Heart left ventricle (tissue), 16 donors: Measurements from ENCODE around the gene PLEKHD1. TPM values are rescaled to one million over a fixed set of nuclear protein-coding genes. Genes with fewer than 3 reads are reported as not detected.

Experiments
- ATAC-seq, 4 donors: fragments of 200-7000 bp; cut with Tn5 transposase; one replicate each; pipeline ENCODE4 v1.9.1; 2020 to 2022; ENCODE audit warnings: moderate library complexity in 4 of 4, mild to moderate bottlenecking in 3 of 4, moderate number of reproducible peaks in 1 of 4
- DNase-seq, 5 donors: peaks; one replicate each; pipeline ENCODE4 v3.0.0-alpha.2; 2020
- H3K27ac ChIP-seq, 12 donors: fragments of 200-600 bp; sonication (generic) in 4 of 12; one replicate each; pipeline versions ENCODE4 v1.5.0 to v1.8.0; 2016 to 2022; ENCODE audit warnings: mild to moderate bottlenecking in 2 of 12
- H3K27me3 ChIP-seq, 9 donors: fragments of 200-600 bp; sonication (generic) in 2 of 9; one replicate each; pipeline versions ENCODE4 v1.5.1 to v1.8.0; 2016 to 2022; ENCODE audit warnings: mild to moderate bottlenecking in 3 of 9
- H3K36me3 ChIP-seq, 9 donors: fragments of 200-600 bp; sonication (generic) in 2 of 9; one replicate each; pipeline versions ENCODE4 v1.5.0 to v1.8.0; 2018 to 2022; ENCODE audit warnings: mild to moderate bottlenecking in 2 of 9
- H3K4me1 ChIP-seq, 12 donors: fragments of 200-600 bp; sonication (generic) in 4 of 12; one replicate each; pipeline versions ENCODE4 v1.5.0 to v1.8.0; 2016 to 2022; ENCODE audit warnings: mild to moderate bottlenecking in 3 of 12
- H3K4me3 ChIP-seq, 12 donors: fragments of 200-600 bp; sonication (generic) in 4 of 12; one replicate each; pipeline versions ENCODE4 v1.5.0 to v1.8.0; 2017 to 2022; ENCODE audit warnings: mild to moderate bottlenecking in 9 of 12, moderate library complexity in 4 of 12
- H3K9me3 ChIP-seq, 12 donors: fragments of 200-600 bp; sonication (generic) in 4 of 12; one replicate each; pipeline versions ENCODE4 v1.5.0 to v1.8.0; 2016 to 2022; ENCODE audit warnings: mild to moderate bottlenecking in 1 of 12
- CTCF ChIP-seq, 12 donors: fragments of 200-600 bp; sonication (generic) in 4 of 12; IDR thresholded peaks; one replicate each; pipeline versions ENCODE4 v1.5.0 to v1.8.0; 2018 to 2022; ENCODE audit warnings: antibody characterized with exemption in 12 of 12, mild to moderate bottlenecking in 5 of 12
- POLR2A ChIP-seq, 2 donors: fragments of 450-650 bp; IDR thresholded peaks; one replicate each; pipeline ENCODE4 v1.6.1; 2017; ENCODE audit warnings: antibody characterized with exemption in 2 of 2, mild to moderate bottlenecking in 2 of 2, moderate library complexity in 2 of 2
- WGBS, 4 donors: extraction: QIAGEN DNeasy Blood & Tissue Kit in 2 of 4; methylation state at CpG; one replicate each; pipeline versions ENCODE4 v1.1.5 to v1.1.7; 2013 to 2018; 5-methylcytosine and 5-hydroxymethylcytosine counted together
- intact Hi-C, 10 donors: fragments of 100-400 bp; cut with DNase I; formaldehyde crosslinking; loops; one replicate each; pipeline versions ENCODE4 v1.11.1 to v1.14.2; 2022
- polyA plus RNA-seq, 2 donors: library from polyadenylated mRNA; stranded (reverse); fragments of 200-250 nt; gene quantifications; one replicate each; pipeline ENCODE4 v1.2.3, GENCODE V29; 2013
- total RNA-seq, 9 donors: library from RNA; depleted of rRNA in 2 of 9; stranded (reverse); fragments of >200 nt in 2 of 9; fragmentation: NEBNext Ultra II Directional in 3 of 9; extraction: Animal tissue kit (Norgen Biotek cat#: 25700) in 3 of 9; gene quantifications; one replicate each; pipeline versions ENCODE4 v1.1.0 to v1.2.4, GENCODE V29; 2016 to 2023
- donor health status: ischemic (EF 13 %, LVEDD 7.1; RV severe dilation, severe dysfunction).
- donor health status: healthy with polysubstance abuse.
- donor health status: DM: no; HTN: yes; CAD: no.
- donor health status: DM: no; HTN: no; CAD: no.
- donor health status: ischemic (EF 25% LVEDD 6.9; RV normal size, moderate dysfunction).
- donor health status: ischemic (EF 25% LVEDD 5.7; RV mildly dilated, moderate dysfunction).
- donor health status: healthy.
- donor health status: DM: yes; HTN: yes; CAD: no.
- donor health status: ischemic (EF 35%, LVEDD 5.7; RV mildly dilated, moderate dysfunction).
- donor health status: nonischemic (EF 11% LVEDD 7.7; RV severe dilation, severe dysfunction).
- donor health status: DM: yes; HTN: yes; CAD: no.
- donor health status: PGD.
- donor health status: ischemic (EF 29% LVEDD 5.4; RV normal size, mild dysfunction).
- donor health status: nonischemic (EF 23%, LVEDD 6.1; RV moderate dilation, normal function).

The PLEKHD1 gene
- total and polyA plus RNA-seq, 11 donors: 0.04 to 0.45 (median 0.12) TPM; not detected in 4

GRCh38 chr14:69579476-69579875, 94.9 kb downstream of the PLEKHD1 start:
- Histone ChIP-seq H3K4me1 (peaks cover 1 to 12% (median 4%) of the 10 kb centered on the region in 12 donors), H3K4me3 (no peak overlapping the region), H3K36me3 (no peaks in the 10 kb centered on the region), H3K9me3 (no peaks in the 10 kb centered on the region), H3K27ac (no peak overlapping the region), H3K27me3 (peaks cover 7 to 36% (median 25%) of the 10 kb centered on the region in 9 donors)
- ATAC-seq (no peak), DNase-seq (no peak)
- intact Hi-C loops: loop anchor here in 4 of 10 donors (10.0 kb wide), 2 partner anchors 325 to 335 kb away; no protein-coding TSS in a partner anchor
- WGBS, 4 donors: 85 to 89% (median 88%) methylated on average over 2 of the region's 2 CpGs
- TF ChIP-seq CTCF (IDR thresholded peaks at IDR 0.05) (no peak), POLR2A (IDR thresholded peaks at IDR 0.05) (no peak)

- intact Hi-C loops: loop anchor here in 1 of 10 donors (5.0 kb wide), 1 partner anchor 147 kb away; no protein-coding TSS in a partner anchor
- 43 to 52% (median 47%) methylated on average over 7 of the region's 7 CpGs for WGBS, 4 donors
- TF ChIP-seq POLR2A (IDR thresholded peaks at IDR 0.05): no peak
- TF ChIP-seq CTCF (IDR thresholded peaks at IDR 0.05): peak in 8 of 12 donors; percentile 25 to 38 (median 32)
- ATAC-seq (peak in 3 of 4 donors; percentile 20 to 84 (median 83)), DNase-seq (peak in 2 of 5 donors; percentile 28 to 47)
- Histone ChIP-seq H3K4me1 (peaks cover 0 to 7% (median 0%) of the 10 kb centered on the region in 12 donors), H3K4me3 (no peak overlapping the region), H3K27me3 (peaks cover 5 to 30% (median 19%) of the 10 kb centered on the region in 9 donors), H3K9me3 (no peaks in the 10 kb centered on the region), H3K36me3 (no peaks in the 10 kb centered on the region), H3K27ac (no peak overlapping the region)
These were observed 95.6 kb downstream of the PLEKHD1 start for GRCh38 chr14:69580009-69580577.

Other genes starting within 250 kb of the PLEKHD1 start
- gene GALNT16, start 224.6 kb upstream of the PLEKHD1 start, total RNA-seq: 10 to 100 TPM; 42.5 to 81.6 (median 62.4) TPM
- gene GALNT16, start 224.6 kb upstream of the PLEKHD1 start, polyA plus RNA-seq: 10 to 100 TPM; 17.0 to 48.6 TPM
- 100 to 1,000 TPM in 7 of 9 donors, 10 to 100 TPM in 2; 44.3 to 147 (median 128) TPM for gene ERH, start 86.4 kb upstream of the PLEKHD1 start, total RNA-seq
- 100 to 1,000 TPM; 111 to 143 TPM for gene ERH, start 86.4 kb upstream of the PLEKHD1 start, polyA plus RNA-seq
- gene SLC39A9, start 86.0 kb upstream of the PLEKHD1 start, total RNA-seq: 10 to 100 TPM; 16.9 to 37.5 (median 25.5) TPM
- 10 to 100 TPM in 1 of 2 donors, 1 to 10 TPM in 1; 7.2 to 26.9 TPM for gene SLC39A9, start 86.0 kb upstream of the PLEKHD1 start, polyA plus RNA-seq
- not detected for gene CCDC177, start 90.1 kb downstream of the PLEKHD1 start, total RNA-seq
- gene CCDC177, start 90.1 kb downstream of the PLEKHD1 start, polyA plus RNA-seq: under 1 TPM in 1 of 2 donors, not detected in 1; 0.06 TPM
- gene SUSD6, start 126.9 kb downstream of the PLEKHD1 start, total RNA-seq: 10 to 100 TPM; 17.8 to 49.2 (median 24.8) TPM
- gene SUSD6, start 126.9 kb downstream of the PLEKHD1 start, polyA plus RNA-seq: 10 to 100 TPM in 1 of 2 donors, 1 to 10 TPM in 1; 5.8 to 18.7 TPM